H9 (cell line): ENCODE data around the gene RNF157. TPM values are rescaled to one million over a fixed set of nuclear protein-coding genes. Genes with fewer than 3 reads are reported as not detected.

Source experiments
- DNase-seq: peaks from one replicate; pipeline ENCODE4 v3.0.0-alpha.2; 2017
- H2AFZ ChIP-seq: one replicate; pipeline ENCODE4 v1.6.1; 2013; ENCODE audit warnings: mild to moderate bottlenecking, low read length, control low read depth, moderate library complexity
- H2AK5ac ChIP-seq: 2 replicates; pipeline ENCODE4 v1.6.1; 2013; ENCODE audit warnings: low read length, control low read depth, mixed read lengths; ENCODE audit not compliant: insufficient read length
- H2BK120ac ChIP-seq: one replicate; pipeline ENCODE4 v1.6.1; 2013; ENCODE audit warnings: low read depth, mild to moderate bottlenecking, low read length, control low read depth, inconsistent platforms; ENCODE audit not compliant: poor library complexity, severe bottlenecking
- H2BK12ac ChIP-seq: 2 replicates; pipeline ENCODE4 v1.6.1; 2013; ENCODE audit warnings: low read length, control low read depth, mixed read lengths, low read depth; ENCODE audit not compliant: insufficient read length
- H2BK15ac ChIP-seq: 2 replicates; pipeline ENCODE4 v1.6.1; 2013; ENCODE audit warnings: low read depth, low read length, control low read depth
- H2BK20ac ChIP-seq: one replicate; pipeline ENCODE4 v1.6.1; 2013; ENCODE audit warnings: low read depth, mild to moderate bottlenecking, low read length, control low read depth, inconsistent platforms; ENCODE audit not compliant: poor library complexity, severe bottlenecking
- H2BK5ac ChIP-seq: 2 replicates; pipeline ENCODE4 v1.6.1; 2013; ENCODE audit warnings: low read length, control low read depth, mixed read lengths; ENCODE audit not compliant: insufficient read length
- H3K14ac ChIP-seq: 2 replicates; pipeline ENCODE4 v1.6.1; 2013; ENCODE audit warnings: low read length, control low read depth; ENCODE audit not compliant: insufficient read depth
- H3K18ac ChIP-seq: 2 replicates; pipeline ENCODE4 v1.6.1; 2013; ENCODE audit warnings: low read depth, mild to moderate bottlenecking, mixed read lengths, low read length, control low read depth; ENCODE audit not compliant: insufficient read length
- H3K23ac ChIP-seq: 2 replicates; pipeline ENCODE4 v1.6.1; 2013; ENCODE audit warnings: low read length, control low read depth, mixed read lengths, low read depth; ENCODE audit not compliant: insufficient read length
- H3K23me2 ChIP-seq: 2 replicates; pipeline ENCODE4 v1.6.1; 2013; ENCODE audit warnings: low read depth, mild to moderate bottlenecking, mixed read lengths, low read length, control low read depth; ENCODE audit not compliant: insufficient read length, poor library complexity, severe bottlenecking
- H3K27ac ChIP-seq: 2 replicates; pipeline ENCODE4 v1.5.1; 2013; ENCODE audit warnings: low read length, control low read depth, mixed read lengths, low read depth; ENCODE audit not compliant: insufficient read length
- H3K27me3 ChIP-seq: 2 replicates; pipeline ENCODE4 v1.6.1; 2013; ENCODE audit warnings: low read length, control low read depth, inconsistent platforms; ENCODE audit not compliant: insufficient read depth
- H3K4ac ChIP-seq: 2 replicates; pipeline ENCODE4 v1.6.1; 2013; ENCODE audit warnings: low read depth, mild to moderate bottlenecking, control low read depth, inconsistent platforms, low read length, moderate library complexity
- H3K4me1 ChIP-seq: 2 replicates; pipeline ENCODE4 v1.6.1; 2013; ENCODE audit warnings: low read length, control low read depth, inconsistent platforms; ENCODE audit not compliant: insufficient read depth
- H3K4me2 ChIP-seq: 2 replicates; pipeline ENCODE4 v1.6.1; 2013; ENCODE audit warnings: low read length, control low read depth, mixed read lengths; ENCODE audit not compliant: insufficient read length, insufficient read depth
- H3K56ac ChIP-seq: 2 replicates; pipeline ENCODE4 v1.6.1; 2013; ENCODE audit warnings: low read depth, mild to moderate bottlenecking, mixed read lengths, low read length, control low read depth; ENCODE audit not compliant: insufficient read length
- H3K79me1 ChIP-seq: 2 replicates; pipeline ENCODE4 v1.6.1; 2013; ENCODE audit warnings: low read depth, mild to moderate bottlenecking, moderate library complexity, low read length, control low read depth, inconsistent platforms; ENCODE audit not compliant: insufficient read depth, poor library complexity, severe bottlenecking
- H3K79me2 ChIP-seq: 2 replicates; pipeline ENCODE4 v1.6.1; 2013; ENCODE audit warnings: low read length, control low read depth, inconsistent platforms; ENCODE audit not compliant: insufficient read depth
- H3K9ac ChIP-seq: 2 replicates; pipeline ENCODE4 v1.6.1; 2013; ENCODE audit warnings: low read length, control low read depth, mixed read lengths; ENCODE audit not compliant: insufficient read length; ENCODE audit errors: extremely low read depth
- H3K9me3 ChIP-seq: one replicate; pipeline ENCODE4 v1.6.1; 2013; ENCODE audit warnings: low read depth, low read length, inconsistent platforms; ENCODE audit not compliant: control insufficient read depth
- H3T11ph ChIP-seq: one replicate; pipeline ENCODE4 v1.6.1; 2013; ENCODE audit warnings: mild to moderate bottlenecking, low read length, control low read depth, inconsistent platforms
- H4K20me1 ChIP-seq: one replicate; pipeline ENCODE4 v1.6.1; 2013; ENCODE audit not compliant: control insufficient read depth, insufficient read length, insufficient read depth
- H4K5ac ChIP-seq: 2 replicates; pipeline ENCODE4 v1.6.1; 2013; ENCODE audit warnings: low read depth, mild to moderate bottlenecking, mixed read lengths, low read length, control low read depth; ENCODE audit not compliant: insufficient read length
- H4K8ac ChIP-seq: replicated peaks from 2 replicates; pipeline ENCODE4 v1.6.1; 2013; ENCODE audit warnings: low read length, control low read depth, mixed read lengths, low read depth; ENCODE audit not compliant: insufficient read length
- H4K91ac ChIP-seq: 2 replicates; pipeline ENCODE4 v1.6.1; 2013; ENCODE audit warnings: low read depth, mild to moderate bottlenecking, moderate library complexity, mixed read lengths, low read length, control low read depth; ENCODE audit not compliant: insufficient read length
- H3K27ac Mint-ChIP-seq, 3 experiments: 2 replicates in 2 of 3; 3 replicates in 1 of 3; pipeline ENCODE4 v1.8.0; 2020 to 2021; ENCODE audit warnings: mixed read lengths in 3 of 3, mild to moderate bottlenecking in 1 of 3, moderate library complexity in 1 of 3
- H3K27me3 Mint-ChIP-seq: 2 replicates; pipeline ENCODE4 v1.8.0; 2021; ENCODE audit warnings: low read depth, mild to moderate bottlenecking, moderate library complexity, mixed read lengths
- H3K36me3 Mint-ChIP-seq, 3 experiments: 2 replicates in 2 of 3; 3 replicates in 1 of 3; pipeline ENCODE4 v1.8.0; 2020 to 2021; ENCODE audit warnings: low read depth in 3 of 3, mixed read lengths in 3 of 3; ENCODE audit not compliant: insufficient read depth in 1 of 3
- H3K4me1 Mint-ChIP-seq, 2 experiments: 2 replicates each; pipeline ENCODE4 v1.8.0; 2020; ENCODE audit warnings: mixed read lengths in 2 of 2
- H3K4me3 Mint-ChIP-seq, 2 experiments: 2 replicates in 1 of 2; 3 replicates in 1 of 2; pipeline ENCODE4 v1.8.0; 2020 to 2021; ENCODE audit warnings: mild to moderate bottlenecking in 2 of 2, mixed read lengths in 2 of 2, moderate library complexity in 1 of 2
- H3K9me3 Mint-ChIP-seq, 2 experiments: 2 replicates in 1 of 2; 3 replicates in 1 of 2; pipeline ENCODE4 v1.8.0; 2020; ENCODE audit warnings: mild to moderate bottlenecking in 2 of 2, mixed read lengths in 2 of 2, moderate library complexity in 1 of 2
- WGBS: extraction: QIAGEN DNeasy Blood & Tissue Kit; methylation state at CpG from one replicate; pipeline ENCODE4 v1.1.7; 2013; ENCODE audit warnings: missing lambda C conversion rate, low lambda C conversion rate, mixed read lengths; ENCODE audit not compliant: insufficient read length; ENCODE audit errors: extremely low coverage; 5-methylcytosine and 5-hydroxymethylcytosine counted together
- total RNA-seq: library from RNA; stranded (reverse); gene quantifications from 2 replicates; pipeline ENCODE4 v1.2.1, GENCODE V29; 2021
- TF ChIP-seq, protein P1 (sequence below): fragments of 200-600 bp; sonication (generic); conservative IDR thresholded peaks from 3 replicates; pipeline ENCODE4 v1.8.0; 2021; ENCODE audit warnings: antibody characterized with exemption, mild to moderate bottlenecking

RNF157 gene
- total RNA-seq, 1 experiment from 2014 or later = 9.9 TPM

DNA sequence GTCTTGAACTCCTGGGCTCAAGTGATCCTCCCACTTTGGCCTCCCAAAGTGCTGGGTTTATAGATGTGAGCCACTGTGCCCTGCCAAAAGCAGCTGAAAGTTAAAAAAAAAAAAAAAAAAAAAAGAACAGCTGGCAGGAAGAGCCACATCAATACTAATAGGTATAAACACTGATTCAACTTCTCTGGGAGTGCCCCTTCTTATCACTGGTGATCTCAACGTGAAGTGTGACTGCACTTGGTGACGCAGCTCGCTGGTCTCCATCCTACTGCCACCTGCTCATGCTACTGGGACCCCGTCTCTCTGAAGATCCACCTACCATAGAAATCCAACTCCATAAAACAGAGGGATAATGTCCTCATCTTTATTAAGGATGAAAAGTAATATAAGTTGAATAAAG is 40.8 kb downstream of the RNF157 start:
- no peak overlapping the region for H3K14ac ChIP-seq
- Mint-ChIP-seq H3K36me3 (no peaks in the 10 kb centered on the region; a peak in 2 of 7 replicates), H3K27me3 (no peaks in the 10 kb centered on the region), H3K4me1 (no peaks in the 10 kb centered on the region), H3K9me3 (no peaks in the 10 kb centered on the region), H3K27ac (no peak overlapping the region), H3K4me3 (no peak overlapping the region)
- no peak overlapping the region for H2AK5ac ChIP-seq
- no peaks in the 10 kb centered on the region for H3K79me1 ChIP-seq
- no peak overlapping the region for H3K27ac ChIP-seq
- H3K27me3 ChIP-seq = no peaks in the 10 kb centered on the region
- H3K18ac ChIP-seq = no peak overlapping the region
- no peaks in the 10 kb centered on the region for H4K20me1 ChIP-seq
- no peak overlapping the region for H3K9ac ChIP-seq
- H2AFZ ChIP-seq = no peak overlapping the region
- H3K4ac ChIP-seq = no peak overlapping the region
- no peaks in the 10 kb centered on the region for H3K79me2 ChIP-seq
- H3K9me3 ChIP-seq = no peaks in the 10 kb centered on the region
- no peaks in the 10 kb centered on the region for H3K4me1 ChIP-seq
- no peak for DNase-seq
- TF ChIP-seq, protein P1, sequence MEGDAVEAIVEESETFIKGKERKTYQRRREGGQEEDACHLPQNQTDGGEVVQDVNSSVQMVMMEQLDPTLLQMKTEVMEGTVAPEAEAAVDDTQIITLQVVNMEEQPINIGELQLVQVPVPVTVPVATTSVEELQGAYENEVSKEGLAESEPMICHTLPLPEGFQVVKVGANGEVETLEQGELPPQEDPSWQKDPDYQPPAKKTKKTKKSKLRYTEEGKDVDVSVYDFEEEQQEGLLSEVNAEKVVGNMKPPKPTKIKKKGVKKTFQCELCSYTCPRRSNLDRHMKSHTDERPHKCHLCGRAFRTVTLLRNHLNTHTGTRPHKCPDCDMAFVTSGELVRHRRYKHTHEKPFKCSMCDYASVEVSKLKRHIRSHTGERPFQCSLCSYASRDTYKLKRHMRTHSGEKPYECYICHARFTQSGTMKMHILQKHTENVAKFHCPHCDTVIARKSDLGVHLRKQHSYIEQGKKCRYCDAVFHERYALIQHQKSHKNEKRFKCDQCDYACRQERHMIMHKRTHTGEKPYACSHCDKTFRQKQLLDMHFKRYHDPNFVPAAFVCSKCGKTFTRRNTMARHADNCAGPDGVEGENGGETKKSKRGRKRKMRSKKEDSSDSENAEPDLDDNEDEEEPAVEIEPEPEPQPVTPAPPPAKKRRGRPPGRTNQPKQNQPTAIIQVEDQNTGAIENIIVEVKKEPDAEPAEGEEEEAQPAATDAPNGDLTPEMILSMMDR = no peak
- WGBS = no CpG with 5 or more reads among the region's 4 CpGs
- no peak overlapping the region for H3K56ac ChIP-seq
- no peak overlapping the region for H4K5ac ChIP-seq
- H3K23ac ChIP-seq = no peak overlapping the region
- no peak overlapping the region for H4K91ac ChIP-seq
- H3T11ph ChIP-seq = no peak overlapping the region
- H2BK5ac ChIP-seq = no peak overlapping the region
- no peak overlapping the region for H2BK20ac ChIP-seq
- no peak overlapping the region for H2BK120ac ChIP-seq
- H2BK12ac ChIP-seq = no peak overlapping the region
- no peak overlapping the region for H4K8ac ChIP-seq
- no peaks in the 10 kb centered on the region for H3K23me2 ChIP-seq
- no peak overlapping the region for H3K4me2 ChIP-seq
- H2BK15ac ChIP-seq = no peak overlapping the region
